ENCODE data around the gene ANKRD60.

ANKRD60 gene

DNA sequence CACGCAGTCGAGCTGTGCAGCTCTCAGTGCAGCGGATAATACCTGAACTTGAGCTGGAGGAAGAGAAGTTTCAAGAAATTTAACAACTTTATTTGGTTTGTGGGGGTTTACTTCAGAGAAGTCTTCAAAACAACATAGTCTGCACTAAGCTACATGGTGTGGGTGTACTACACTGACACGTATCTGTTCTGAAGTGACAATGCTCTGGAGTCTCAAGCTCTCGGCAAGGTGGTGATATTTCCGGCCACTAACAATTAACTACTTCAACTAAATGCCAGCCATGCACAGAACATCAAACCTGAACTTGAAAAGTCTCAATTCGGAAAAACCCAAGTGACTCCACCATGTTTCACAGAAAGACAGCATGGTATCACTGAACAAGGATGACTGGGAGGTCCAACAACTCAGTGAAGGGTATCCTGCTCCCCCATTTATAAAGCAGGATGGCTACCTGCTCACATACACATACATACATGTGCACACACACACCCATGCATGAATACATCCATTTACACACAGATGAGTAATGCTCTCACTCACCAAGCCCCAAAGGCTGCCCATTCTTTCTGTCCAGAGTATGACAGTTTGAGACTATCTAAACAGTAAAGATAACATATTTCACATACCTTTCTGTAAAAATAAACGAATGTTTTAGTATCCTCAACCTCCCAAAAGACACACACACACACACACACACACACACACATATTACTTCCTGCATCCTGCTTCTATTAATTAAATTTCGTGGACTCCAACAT lies 15.4 kb upstream of the ANKRD60 start:
- no peak for DNase-seq

DNA sequence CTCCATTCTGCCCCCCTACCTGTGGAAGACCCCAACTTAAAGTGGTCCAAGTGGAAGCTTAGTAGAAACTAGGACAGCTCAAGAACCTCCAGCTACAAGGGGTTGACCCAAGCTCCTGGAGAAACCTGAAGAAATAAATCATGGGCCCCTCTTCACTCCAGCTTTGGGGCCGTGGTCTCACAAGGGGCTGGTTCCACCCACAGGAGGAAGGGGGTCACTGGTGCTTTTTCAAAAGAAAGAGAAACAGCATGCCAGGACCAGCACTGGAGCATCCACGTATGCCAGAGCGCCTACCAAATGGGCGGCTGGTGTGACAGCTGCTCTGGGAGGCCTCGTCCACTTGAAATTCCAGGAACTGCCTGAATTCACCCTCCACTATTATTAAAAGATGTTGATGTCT lies 14.4 kb upstream of the ANKRD60 start:
- no peak for DNase-seq

DNA sequence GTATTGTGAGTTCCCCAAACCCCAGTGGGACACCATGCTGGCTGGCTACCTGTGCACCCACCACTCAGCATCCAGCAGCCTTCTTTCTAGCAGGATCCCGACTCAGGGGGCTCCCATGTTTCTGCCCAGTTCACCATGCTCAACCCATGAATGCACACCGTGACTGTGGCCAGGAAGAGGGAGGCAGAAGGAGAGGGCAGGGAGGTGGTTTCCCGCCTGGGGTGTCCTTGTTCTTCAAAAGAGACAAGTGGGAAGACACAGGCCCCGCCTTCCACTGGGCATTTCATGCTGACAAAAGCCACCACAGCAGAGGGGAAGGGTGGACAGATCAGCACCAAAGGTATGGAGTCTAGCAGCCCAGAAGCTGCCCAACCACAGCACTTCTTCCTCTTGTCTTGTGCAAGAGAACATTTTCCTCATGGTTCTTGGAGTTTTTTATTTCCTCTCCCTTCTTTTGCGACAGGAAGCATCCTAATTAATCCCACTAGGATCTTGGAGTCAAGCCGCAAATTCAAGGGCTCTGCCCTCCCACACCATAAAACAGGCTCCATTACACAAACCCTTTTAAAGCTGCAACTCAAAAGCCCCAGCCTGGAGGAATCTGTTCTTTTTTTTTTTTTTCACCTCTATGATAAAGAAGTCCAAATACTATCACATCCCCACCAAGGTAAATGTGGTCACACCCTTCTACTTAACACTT lies 13.5 kb upstream of the ANKRD60 start:
- DNase-seq: no peak

DNA sequence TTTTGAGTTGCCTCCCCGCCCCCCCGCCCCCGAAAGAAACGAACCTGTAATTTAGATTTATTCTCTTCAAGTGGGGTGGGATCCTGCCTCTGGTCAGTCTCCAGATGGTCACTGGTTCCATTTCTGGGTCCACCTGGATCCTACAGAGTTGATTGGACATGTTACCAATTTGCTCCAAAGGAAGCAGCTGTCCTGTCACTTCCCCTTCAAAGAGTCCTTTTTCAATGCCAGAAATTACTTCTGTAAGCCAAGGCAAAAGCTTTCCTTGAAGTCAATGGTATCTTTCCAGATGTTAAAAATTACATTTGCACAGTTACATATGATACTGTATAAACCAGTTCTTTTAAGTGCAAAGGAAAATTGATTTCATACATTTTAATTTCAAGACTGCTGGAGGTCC lies 12.0 kb upstream of the ANKRD60 start:
- no peak for DNase-seq

DNA sequence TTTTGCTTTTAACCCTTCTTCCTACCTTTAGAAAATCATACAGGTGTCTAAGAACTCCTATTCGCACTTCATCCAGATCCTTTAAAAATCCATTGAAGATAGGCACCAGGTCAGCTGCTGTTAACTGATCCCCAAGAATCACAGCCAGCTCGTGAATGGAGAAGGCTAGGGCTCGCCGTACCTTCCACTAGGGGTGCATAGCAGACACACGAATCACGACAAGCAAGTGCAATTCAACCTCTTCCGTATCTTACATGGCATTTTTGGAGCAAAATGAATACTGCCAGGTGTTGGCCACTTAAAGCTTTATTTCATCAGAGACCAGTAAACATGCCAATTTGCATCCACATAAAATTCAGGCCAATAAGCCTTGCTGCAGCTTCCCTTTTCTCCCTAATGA lies 10.8 kb upstream of the ANKRD60 start:
- no peak for DNase-seq

DNA sequence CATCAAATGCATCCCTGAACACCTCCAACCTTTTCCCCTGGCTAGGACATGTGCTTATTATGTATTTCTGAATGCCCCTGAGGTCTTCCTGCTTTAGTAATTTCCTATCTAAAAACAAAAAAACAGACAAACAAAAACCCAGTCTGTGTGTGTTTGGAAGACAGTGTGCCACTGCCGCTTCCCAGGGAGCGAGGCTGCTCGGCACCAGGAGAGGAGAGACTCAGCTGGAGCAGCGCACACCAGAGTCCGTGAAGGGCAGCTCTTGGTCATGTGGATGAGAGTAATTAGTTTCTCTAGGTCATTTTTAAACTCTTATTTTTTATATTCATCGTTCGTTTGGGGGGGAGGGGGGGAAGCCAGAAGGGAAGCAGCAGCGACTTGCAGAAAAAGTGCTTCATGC lies 10.0 kb upstream of the ANKRD60 start:
- no peak for DNase-seq

DNA sequence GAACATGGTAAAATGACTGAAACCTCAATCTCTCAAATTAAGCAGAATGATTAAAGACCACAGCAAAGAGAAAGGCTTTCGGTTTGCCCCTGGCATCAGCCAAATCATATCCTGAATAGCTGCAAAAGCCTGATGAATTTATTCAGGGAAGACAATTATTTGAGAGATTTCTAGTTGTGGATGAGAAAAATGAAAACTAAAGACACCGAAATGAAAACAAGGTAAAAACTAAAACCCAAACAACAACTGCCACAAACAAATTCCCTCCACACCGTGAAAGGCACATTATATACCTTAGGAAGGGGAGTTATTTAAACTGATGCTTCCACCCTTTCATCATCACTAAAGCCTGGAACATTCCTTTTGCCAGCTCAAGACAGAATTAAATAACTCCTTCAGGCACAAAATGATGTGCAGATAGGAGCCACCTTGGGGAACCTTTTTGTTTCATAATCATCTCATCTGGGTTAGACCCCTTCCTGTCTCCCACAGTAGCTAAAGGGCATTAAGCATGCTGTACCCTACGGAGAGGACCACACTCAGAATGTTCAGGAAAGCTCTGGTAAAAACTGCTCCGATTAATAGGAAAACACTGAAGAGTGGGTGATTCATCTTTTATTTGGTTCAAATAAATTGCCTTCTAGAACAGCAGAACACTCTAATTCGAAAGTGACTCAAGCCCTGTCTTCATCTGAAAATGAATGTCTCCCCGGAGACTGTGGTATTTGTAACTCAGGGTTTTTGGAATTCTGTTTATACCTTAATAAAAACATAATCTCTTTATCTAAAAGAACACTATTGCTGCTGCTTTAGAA lies 9.1 kb upstream of the ANKRD60 start:
- DNase-seq: no peak

DNA sequence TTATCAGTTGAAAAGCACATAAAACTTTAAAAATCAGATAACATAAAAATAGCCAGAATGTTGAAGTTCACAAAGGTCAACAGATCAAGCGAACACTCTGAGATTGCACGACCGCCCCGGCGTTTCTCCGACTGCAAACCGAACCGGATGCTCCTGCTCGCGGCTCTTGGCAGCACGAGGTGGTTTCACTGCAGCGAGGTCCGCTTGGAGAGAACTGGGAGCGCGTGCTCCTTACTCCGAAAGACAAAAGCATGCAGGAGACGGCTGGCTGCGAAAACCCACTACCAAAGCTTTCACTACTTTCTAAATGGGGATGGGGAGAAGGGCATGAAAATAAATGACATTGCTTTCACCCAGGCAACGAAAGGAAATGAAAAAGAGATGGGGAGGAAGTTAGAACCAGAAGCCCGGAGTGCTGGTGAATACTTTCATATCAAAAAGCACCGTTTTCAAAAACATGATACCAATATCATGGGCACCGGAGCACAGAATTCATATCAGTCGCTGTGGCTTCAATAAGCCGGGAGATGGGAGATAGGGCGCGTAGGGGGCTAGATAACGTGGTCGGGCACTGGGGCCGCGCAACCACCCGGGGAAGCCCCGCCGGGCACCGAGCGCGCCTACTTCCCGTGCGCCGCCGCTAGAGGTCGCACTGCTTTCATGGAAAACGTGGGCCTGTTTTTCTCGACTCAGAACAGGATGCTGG lies 8.3 kb upstream of the ANKRD60 start:
- DNase-seq: peak; percentile 76 to 77

DNA sequence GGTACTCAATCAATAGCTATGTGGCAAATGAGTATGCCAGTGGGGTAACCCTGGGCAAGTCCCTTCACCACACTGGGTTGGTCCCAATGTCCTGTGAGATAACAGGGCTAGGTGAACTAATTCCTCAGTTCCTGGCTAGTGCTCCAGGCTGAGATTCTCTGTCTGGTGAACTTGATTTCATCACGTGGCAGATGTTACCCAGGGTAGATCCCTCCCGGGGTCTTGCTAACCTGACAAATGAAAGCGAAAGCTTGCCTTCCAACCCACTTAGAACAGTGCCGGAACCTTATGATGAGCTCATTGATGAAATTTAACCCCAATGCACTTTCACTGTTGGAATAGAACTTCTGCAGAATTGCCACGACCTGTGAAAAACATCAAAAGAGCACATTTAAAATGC lies 6.6 kb upstream of the ANKRD60 start:
- DNase-seq: no peak

DNA sequence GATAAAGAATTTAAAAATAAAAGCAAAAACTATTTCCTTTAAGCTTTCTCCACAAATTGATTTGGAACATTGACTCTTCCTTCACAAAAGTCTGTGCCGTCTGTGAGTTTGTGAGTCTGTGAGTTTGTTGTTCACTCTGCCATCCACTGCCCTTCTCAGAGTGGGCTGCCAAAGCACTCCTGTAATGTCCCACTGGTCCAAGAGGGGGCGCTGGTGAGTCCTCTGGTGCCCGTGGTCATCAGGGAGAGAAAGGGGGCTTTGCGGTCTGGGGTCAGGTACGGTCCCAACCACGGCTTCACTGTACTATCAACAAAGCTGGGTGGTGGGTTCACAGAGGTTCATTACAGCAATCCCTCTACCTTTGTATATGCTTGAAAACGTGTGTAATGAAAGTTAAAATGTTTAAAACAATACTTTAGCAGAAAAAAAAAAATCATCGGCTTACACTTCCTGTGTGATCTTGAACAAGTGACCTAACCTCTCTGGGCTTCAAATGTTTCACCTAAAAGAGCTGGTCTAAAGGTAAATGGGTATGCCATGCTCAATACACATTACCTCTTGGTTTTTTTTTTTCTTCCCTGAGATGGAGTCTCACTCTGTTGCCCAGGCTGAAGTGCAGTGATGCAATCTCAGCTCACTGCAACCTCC lies 5.6 kb upstream of the ANKRD60 start:
- DNase-seq: no peak

DNA sequence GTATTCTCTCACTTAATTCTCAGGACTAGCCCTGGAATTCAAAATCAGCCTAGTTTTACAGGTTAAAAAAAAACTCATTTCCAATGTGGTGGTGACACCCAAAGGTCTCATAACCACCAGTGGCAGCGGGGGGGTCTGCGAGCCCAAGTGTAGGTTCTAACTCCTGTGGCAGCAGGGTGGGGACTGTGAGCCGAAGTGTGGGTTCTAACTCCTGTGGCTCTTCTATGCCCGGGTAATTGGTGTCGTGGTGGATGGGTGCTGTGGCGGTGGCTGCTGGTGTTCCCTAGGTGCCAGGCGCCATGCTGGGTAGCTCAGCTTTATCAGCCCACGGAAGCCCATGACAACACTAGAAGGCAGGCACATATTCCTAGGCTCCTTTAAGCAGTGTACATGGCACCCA lies 4.9 kb upstream of the ANKRD60 start:
- no peak for DNase-seq

DNA sequence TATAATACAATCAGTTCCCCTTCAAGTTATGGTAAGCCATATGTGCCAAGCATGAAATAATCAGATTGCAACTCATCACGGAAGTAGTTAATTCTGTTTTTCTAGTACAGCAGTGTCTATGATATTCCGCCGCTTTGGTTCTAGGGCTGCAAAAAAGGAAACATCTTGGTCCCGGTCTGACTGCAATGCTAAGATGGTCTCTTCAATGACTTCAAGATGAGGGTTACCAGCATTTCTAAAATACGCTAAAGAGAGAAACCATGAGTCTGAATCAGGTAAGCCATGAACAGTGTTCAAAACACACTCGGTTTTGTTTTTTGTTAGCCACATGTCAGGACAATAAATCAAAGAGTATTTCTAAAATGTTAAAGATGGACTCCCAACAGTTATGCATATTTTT lies 3.2 kb upstream of the ANKRD60 start:
- no peak for DNase-seq

DNA sequence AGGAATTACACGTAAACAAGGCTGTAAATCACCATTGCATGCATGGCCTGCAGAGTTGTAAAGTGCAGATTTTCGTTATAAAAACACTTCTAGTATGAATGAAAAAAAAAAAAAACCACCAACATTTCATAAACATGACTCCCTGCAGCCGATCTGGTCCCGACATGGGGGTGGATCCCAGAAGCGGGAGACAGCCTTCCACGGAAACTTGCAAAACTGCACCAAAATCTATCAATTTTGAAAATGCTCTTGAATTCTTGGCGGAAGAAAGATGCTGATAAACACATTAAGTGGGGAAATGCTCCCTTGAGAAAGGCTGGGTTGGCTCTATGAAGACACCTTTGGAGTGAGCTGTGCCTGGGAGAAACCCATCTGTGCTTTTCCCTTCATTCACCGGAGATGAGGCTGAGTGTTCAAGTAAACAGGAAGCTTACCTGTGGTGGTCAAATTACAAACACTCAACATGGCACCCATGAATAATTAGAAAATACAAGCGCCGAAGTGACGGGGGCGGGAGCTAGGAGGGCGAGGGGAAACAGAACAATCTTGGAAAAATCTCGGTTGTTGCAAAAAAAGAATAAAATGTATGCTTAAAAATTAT lies 845 bp upstream of the ANKRD60 start:
- DNase-seq: no peak

DNA sequence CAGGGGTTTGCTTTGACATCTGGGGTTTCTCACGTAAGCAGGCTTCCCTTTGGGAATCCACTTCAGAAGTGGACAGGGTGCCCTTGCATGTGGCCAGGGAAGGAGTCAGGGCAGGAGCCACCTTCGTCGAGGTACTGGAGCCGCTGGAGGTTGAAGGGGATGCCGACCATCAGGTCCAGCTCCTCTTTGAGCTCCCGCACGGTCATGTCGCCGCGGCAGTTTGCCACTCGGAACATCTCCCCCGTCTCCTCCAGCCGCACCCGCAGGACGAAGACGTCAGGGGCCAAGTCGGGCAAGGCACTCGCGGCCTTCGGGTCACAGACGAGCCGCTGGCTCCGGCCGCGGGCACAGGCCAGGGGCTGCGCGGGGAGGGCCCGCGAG lies 360 bp downstream of the ANKRD60 start:
- DNase-seq: no peak

DNA sequence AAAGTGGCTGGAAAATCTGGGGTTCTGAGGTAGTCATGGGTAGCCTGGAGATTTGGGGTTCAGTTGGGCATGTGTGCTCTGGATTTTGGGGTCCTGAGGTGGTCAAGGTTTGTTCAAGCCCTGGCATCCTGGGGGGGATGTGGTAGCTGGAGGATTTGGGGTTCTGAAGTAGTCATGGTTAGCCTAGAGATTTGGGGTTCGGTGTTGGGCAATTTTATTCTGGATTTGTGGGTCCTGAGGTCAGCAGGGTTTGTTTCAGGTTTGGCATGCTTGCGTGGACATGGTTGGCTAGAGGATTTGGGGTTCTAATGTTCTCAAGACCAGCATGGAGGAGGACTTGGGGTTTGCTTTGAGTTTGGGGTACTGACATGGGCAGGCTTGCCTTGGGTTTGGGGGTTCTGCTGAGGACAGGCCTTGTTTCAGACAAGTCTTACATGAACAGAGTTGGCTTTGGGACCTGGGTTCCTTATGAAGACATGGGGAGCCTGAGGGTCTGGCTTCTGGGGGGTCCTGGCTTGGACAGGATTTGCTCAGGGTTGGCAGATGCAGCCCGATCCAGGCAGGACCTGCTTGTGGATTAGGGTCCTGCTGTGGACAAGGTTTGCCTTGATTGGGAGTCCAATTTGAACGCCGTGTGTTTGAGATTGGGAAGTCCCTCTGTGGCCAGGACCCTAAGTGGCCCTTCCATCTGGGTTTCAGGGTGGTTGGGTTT lies 906 bp downstream of the ANKRD60 start:
- DNase-seq: no peak

DNA sequence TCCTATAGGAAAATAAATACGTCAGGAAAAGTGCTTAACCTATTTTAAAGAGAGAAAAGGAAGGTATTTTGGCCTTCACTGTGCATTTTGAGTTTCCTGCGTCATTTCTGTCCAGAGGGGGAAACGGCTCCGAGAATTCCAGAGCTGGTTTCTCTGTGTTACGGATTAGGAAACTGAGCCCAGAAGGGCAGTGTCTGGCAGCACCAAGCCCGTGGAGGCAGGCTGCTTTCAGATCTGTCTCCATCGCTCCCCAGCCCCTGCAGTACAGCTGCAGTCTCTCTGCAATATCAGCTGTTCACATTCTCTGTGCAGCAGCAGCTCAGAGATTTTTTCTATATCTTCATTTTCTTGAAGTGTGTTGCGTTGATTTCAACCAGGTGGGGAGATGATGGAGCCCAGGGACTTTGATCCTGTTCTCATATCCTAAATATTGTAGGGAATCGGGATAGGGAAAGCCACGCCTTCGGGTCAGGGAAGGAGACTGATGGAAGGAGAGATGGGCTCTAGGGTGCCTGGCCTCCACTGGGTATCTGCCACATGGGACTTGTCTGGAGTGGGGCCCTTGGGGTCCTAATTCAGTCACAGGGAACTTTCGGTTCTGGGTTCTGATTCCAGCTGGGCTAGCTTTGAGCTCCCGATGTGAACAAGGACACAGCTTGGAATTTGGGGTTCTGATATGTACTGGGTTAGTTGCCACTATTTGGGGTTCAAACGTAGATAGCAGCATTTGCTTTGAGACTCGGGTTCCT lies 2.8 kb downstream of the ANKRD60 start:
- DNase-seq: no peak

DNA sequence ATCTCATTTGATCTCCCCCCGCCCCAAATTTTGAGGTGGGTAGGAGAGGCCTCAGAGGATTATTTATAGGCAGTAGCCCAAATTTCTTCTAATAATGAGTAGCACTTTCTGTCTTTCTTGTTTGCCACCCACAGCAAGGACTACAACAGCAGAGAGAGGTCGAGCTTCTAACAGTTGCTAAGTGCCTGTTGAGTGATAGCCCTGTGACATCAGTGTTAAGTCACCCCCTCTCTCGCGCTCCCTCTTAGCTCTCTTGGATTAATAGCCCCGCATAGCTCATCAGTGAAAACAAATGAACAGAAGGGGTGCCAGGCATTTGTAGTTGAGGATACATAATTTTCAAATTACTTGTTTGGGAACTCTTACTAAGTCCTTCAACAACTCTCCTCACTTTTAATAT lies 3.5 kb downstream of the ANKRD60 start:
- no peak for DNase-seq

DNA sequence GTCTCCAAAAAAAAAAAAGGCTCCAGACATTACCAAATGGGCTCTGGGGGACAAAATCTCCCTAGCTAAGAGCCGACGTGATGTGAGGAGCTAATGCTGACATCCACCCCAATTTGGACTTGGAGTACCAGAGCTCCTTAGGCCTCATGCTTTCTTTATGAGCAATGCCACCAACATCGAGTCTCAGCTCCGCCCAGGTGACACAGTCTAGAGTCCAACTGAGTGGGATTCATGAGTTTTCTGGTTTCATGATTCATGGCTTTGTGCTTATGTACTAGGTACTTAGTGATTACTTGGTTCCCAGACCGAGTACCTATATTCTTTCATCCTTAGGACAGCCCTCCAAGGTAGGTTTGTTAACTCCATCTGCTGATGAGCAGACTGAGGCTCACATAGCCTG lies 4.4 kb downstream of the ANKRD60 start:
- DNase-seq: no peak

DNA sequence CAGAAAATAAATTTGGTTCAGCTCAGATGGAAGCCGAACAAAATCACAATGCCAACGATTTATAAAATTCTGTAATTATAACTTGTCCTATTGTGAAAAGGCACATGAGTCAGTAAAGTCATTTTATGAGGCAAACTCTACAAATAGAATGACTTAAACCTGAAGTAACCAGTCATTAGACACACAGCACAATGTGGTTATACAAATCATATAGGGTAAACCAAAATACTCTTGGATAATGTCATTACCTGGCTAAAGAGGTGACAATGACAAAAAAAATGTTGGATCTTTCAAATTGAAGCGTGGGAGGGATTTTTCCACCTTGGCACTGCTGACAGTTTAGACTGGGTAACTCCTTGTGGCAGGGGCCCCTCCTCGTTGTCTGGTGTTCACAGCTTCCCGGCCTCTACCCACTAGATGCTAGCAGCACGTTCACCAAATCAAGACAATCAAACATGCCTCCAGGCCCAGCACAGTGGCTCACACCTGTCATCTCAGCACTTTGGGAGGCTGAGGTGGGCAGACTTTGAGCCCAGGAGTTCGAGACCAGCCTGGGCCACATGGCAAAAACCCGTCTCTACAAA lies 5.0 kb downstream of the ANKRD60 start:
- no peak for DNase-seq

DNA sequence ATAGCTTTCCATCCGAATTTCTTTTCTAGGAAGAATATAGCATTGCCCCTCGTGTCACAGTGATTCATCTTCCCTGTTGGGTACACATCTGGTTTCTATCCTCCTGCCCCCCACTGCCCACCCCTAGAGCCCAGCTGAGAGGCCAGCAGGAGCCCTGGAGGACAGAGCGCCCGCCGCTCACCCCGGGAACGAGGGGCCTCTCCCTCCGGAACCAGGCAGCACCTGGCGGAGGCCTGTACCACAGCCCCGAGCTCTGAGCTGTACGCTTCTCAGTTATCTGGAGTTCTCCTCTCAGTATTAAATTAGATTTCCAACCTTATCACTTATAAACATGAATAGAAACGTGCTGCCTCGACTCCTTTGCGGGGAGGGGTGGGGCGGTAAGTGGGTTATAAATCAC lies 6.0 kb downstream of the ANKRD60 start:
- no peak for DNase-seq

DNA sequence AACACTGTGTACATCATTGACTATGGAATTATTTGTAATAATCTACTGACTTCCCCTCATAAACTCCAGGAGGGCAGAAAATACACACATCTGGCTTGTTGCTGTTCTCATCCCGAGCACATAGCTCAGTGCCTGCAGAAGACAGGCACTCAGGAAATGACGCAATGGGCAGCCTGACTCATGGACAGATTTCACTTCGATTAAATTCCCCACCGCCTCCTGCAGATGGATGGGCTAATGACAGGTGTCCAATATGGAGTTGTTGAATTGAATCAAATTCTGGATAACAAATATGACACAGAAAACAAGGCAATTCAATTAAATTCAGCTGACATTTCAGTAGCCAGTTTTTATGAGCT lies 9.1 kb downstream of the ANKRD60 start:
- no peak for DNase-seq

Data from Kasumi-1 (cell line).